ENCODE results near the gene RHOV. TPM values are rescaled to one million over a fixed set of nuclear protein-coding genes. Genes with fewer than 3 reads are reported as not detected.

The RHOV gene
- total RNA-seq, 1 experiment from 2014 or later = 4.2 TPM

DNA sequence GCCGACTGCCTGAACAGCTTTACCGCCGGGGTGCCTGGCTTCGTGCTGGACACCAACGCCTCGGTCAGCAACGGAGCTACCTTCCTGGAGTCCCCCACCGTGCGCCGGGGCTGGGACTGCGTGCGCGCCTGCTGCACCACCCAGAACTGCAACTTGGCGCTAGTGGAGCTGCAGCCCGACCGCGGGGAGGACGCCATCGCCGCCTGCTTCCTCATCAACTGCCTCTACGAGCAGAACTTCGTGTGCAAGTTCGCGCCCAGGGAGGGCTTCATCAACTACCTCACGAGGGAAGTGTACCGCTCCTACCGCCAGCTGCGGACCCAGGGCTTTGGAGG, 29.4 kb downstream of the RHOV start:
- DNase-seq (ENCODE audit: low read depth, low spot score) (no peak), ATAC-seq (no peak; the same call in 1 of the 2 replicates)
- H3K4me1 ChIP-seq (ENCODE audit: control insufficient read depth, insufficient read depth, low read length) = peaks cover 3% of the 10 kb centered on the region; the same call in 1 of the 2 replicates
- H3K27me3 ChIP-seq (ENCODE audit: control insufficient read depth, insufficient read depth, low read length) = peaks cover 5% of the 10 kb centered on the region; the same call in 1 of the 2 replicates
- peak overlapping the region; percentile 43 to 53 for H3K4me3 ChIP-seq (ENCODE audit: low read depth in 2 of 2, low read length in 2 of 2)
- POLR2A ChIA-PET = no interaction called here
- H3K27ac ChIP-seq (ENCODE audit: low read length) = no peak overlapping the region
- CTCF ChIA-PET = interaction anchor here (1.1 kb wide), 1 partner anchor 14 kb away, joined by 3 read pairs; no protein-coding TSS in a partner anchor
- intact Hi-C loops (cut with micrococcal nuclease; ENCODE audit: unreplicated experiment) (no loop called here), in situ Hi-C loops (cut with HindIII; ENCODE audit: low pct_unique_long_range_greater_than_20kb, low sequenced_read_pairs) (no loop called here)
- peaks cover 2% of the 10 kb centered on the region; the same call in 1 of the 2 replicates for H3K36me3 ChIP-seq (ENCODE audit: control insufficient read depth, insufficient read depth, low read length)
- BruUV-seq (replicated peaks) = no TSS peak
- TF ChIP-seq, protein P1, sequence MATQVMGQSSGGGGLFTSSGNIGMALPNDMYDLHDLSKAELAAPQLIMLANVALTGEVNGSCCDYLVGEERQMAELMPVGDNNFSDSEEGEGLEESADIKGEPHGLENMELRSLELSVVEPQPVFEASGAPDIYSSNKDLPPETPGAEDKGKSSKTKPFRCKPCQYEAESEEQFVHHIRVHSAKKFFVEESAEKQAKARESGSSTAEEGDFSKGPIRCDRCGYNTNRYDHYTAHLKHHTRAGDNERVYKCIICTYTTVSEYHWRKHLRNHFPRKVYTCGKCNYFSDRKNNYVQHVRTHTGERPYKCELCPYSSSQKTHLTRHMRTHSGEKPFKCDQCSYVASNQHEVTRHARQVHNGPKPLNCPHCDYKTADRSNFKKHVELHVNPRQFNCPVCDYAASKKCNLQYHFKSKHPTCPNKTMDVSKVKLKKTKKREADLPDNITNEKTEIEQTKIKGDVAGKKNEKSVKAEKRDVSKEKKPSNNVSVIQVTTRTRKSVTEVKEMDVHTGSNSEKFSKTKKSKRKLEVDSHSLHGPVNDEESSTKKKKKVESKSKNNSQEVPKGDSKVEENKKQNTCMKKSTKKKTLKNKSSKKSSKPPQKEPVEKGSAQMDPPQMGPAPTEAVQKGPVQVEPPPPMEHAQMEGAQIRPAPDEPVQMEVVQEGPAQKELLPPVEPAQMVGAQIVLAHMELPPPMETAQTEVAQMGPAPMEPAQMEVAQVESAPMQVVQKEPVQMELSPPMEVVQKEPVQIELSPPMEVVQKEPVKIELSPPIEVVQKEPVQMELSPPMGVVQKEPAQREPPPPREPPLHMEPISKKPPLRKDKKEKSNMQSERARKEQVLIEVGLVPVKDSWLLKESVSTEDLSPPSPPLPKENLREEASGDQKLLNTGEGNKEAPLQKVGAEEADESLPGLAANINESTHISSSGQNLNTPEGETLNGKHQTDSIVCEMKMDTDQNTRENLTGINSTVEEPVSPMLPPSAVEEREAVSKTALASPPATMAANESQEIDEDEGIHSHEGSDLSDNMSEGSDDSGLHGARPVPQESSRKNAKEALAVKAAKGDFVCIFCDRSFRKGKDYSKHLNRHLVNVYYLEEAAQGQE (IDR thresholded peaks at IDR 0.05; ENCODE audit: insufficient read depth in 1 of 2, low read depth in 2 of 2, low read length in 1 of 2) = no peak
- TF ChIP-seq SIN3A (IDR thresholded peaks at IDR 0.05; ENCODE audit: borderline replicate concordance, insufficient read depth, low read depth, low read length) (no peak), TCF7L2 (IDR thresholded peaks at IDR 0.05; ENCODE audit: low read depth, low read length) (no peak), POLR2AphosphoS5 (IDR thresholded peaks at IDR 0.05; ENCODE audit: low read depth, low read length) (no peak), CTCF (IDR thresholded peaks at IDR 0.05) (no peak)
- H3K9me3 ChIP-seq (ENCODE audit: control insufficient read depth, insufficient read depth, low read depth, low read length) = no peaks in the 10 kb centered on the region

DNA sequence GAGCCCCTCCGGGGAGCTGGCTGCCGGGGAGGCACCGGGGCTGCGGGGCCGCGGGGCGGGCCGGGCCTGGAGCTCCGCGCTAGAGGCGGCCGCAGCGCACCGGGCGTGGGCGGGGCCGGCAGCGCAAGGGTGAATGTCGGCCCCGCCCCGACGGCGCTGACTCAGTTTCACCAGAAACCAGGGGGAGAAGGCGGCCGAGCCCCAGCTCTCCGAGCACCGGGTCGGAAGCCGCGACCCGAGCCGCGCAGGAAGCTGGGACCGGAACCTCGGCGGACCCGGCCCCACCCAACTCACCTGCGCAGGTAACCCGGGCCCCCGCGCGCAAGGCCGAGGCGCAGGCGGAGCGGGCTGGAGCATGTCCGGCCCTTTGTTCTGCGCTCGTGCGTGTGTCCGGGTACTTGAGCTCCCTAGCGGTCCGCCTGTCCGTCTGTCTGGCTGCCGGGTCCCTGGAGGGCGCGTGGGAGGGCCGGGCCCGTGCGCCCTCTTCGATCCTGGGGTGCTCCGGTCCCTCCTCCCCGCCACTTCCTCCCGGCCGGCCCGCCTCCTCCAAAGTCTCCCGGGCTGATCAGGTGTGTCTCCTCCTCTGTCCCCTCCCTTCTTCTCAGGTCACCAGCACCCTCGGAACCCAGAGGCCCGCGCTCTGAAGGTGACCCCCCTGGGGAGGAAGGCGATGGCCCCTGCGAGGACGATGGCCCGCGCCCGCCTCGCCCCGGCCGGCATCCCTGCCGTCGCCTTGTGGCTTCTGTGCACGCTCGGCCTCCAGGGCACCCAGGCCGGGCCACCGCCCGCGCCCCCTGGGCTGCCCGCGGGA, 29.9 kb downstream of the RHOV start, which contains the start of gene SPINT1:
Gene SPINT1, plus strand, starts transcription at position 164 of the 811 bp plus-strand sequence. Its CDS starts 507 bp downstream, at position 671.
- no peak for DNase-seq (ENCODE audit: low read depth, low spot score)
- Histone ChIP-seq H3K9me3 (ENCODE audit: control insufficient read depth, insufficient read depth, low read depth, low read length) (no peaks in the 10 kb centered on the region), H3K36me3 (ENCODE audit: control insufficient read depth, insufficient read depth, low read length) (peaks cover 2% of the 10 kb centered on the region; the same call in 1 of the 2 replicates), H3K4me1 (ENCODE audit: control insufficient read depth, insufficient read depth, low read length) (peaks cover 3% of the 10 kb centered on the region; the same call in 1 of the 2 replicates), H3K4me3 (ENCODE audit: low read depth in 2 of 2, low read length in 2 of 2) (peak within 1 kb of the TSS; percentile 43 to 53), H3K27ac (ENCODE audit: low read length) (no peak within 1 kb of the TSS), H3K27me3 (ENCODE audit: control insufficient read depth, insufficient read depth, low read length) (peaks cover 5% of the 10 kb centered on the region; the same call in 1 of the 2 replicates)
- CTCF ChIA-PET = interaction anchor here (1.1 kb wide), 1 partner anchor 13 kb away, joined by 3 read pairs; no protein-coding TSS in a partner anchor
- ATAC-seq = peak; percentile 43
- no TSS peak for BruUV-seq (replicated peaks)
- intact Hi-C loops (cut with micrococcal nuclease; ENCODE audit: unreplicated experiment) = no loop called here
- in situ Hi-C loops (cut with HindIII; ENCODE audit: low pct_unique_long_range_greater_than_20kb, low sequenced_read_pairs) = no loop called here
- no peak for TF ChIP-seq TCF7L2 (IDR thresholded peaks at IDR 0.05; ENCODE audit: low read depth, low read length)
- no peak for TF ChIP-seq SIN3A (IDR thresholded peaks at IDR 0.05; ENCODE audit: borderline replicate concordance, insufficient read depth, low read depth, low read length)
- TF ChIP-seq, protein P1 (IDR thresholded peaks at IDR 0.05; ENCODE audit: insufficient read depth in 1 of 2, low read depth in 2 of 2, low read length in 1 of 2) = no peak
- no peak for TF ChIP-seq CTCF (IDR thresholded peaks at IDR 0.05)
- no peak for TF ChIP-seq POLR2AphosphoS5 (IDR thresholded peaks at IDR 0.05; ENCODE audit: low read depth, low read length)
- POLR2A ChIA-PET = no interaction called here
